HK-2 (cell line): ENCODE measurements around the gene DNAI7.

ENCODE experiments used
- DNase-seq: peaks from one replicate; pipeline ENCODE4 v3.0.0-alpha.2; 2018; ENCODE audit not compliant: unreplicated experiment

The DNAI7 gene

DNA sequence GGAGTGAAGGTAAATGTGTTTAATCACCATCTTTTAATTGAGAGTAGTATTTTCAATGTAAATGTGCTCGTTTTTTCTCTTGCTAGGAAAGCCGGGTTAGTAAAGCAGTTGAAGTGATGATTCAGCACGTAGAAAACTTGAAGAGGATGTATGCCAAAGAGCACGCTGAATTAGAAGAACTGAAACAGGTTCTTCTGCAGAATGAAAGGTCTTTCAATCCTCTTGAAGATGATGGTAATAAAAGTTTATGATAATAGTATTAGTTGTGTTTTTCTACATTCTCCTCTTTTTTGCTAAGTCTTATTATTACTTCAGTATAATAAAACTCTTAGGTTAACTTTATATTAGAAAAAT is 93.9 kb downstream of the DNAI7 start:
- no peak for DNase-seq

DNA sequence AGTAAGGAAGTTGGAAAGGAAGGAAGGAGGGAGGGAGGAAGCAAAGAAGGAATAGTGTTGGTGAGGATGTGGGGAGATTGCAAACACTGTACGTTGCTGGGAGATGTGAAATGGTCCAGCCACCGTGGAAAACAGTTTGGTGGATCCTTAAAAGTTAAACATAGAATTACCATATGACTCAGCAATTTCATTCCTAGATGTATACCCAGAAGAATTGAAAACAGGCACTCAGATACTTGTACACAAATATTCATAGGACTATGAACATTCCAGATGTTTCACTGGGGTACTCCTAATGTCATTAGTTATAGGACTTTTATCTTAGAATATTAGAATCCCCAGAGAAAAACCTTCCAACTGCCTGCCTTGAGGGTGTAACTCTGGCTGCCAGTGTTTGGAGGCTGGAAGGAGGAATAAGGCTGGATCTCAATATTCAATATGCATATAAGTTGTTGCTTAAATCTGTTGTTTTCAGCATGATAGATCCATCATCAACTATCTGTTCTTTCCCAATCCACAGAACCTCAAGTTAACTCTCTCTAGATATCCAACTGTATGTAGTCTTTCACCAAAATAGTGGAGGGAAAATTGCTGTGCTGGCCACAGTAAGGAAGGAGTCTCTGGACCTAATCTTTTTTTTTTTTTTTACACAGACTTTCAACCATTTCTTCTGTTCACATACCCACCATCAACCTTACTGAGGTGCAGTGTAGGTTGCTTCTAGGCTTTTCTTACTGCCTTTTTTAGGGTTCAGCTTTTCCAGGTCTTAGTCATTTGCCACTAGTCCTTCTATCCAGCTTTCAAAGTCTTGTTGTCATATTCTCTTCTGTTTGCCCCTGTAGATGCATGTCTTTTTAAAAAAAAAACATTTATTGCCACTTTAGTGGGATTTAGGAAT is 94.5 kb downstream of the DNAI7 start:
- no peak for DNase-seq

DNA sequence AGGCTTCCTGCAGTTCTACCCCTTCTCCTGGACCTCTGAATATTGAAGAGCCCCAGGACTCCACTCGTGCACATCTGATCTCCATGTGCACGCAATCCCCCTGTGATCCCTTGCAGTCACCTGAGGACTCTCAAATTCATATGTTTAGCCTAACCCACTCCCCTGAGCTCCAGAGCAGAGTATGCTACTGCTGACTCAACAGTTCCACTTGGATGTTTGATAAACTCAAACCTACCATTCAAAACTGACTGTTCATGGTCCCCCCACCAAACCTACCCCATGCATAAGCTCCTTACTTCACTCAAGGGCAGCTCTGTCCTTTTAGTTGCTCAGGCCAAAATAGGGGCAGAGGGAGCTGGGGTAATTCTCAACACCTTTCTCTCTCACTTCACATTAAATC is 96.0 kb downstream of the DNAI7 start:
- DNase-seq = no peak

DNA sequence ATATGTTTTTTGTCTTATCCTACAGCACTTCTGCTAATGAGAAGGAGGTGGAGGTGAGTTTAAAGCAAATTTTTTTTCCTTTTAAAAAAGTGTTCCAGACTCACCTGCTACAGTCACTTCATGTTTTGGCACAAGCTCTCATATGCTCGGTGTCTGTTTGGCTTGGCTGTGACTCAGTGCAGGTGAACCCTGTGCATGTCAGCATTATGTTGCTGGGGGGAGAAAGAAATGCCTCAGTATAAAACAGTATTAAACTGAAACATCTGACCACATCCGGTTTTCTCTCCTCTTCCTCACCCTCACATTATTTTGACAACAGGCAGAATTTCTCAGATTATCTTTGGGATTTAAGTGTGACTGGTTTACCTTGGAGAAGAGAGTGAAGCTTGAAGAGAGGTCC is 105.2 kb downstream of the DNAI7 start:
- DNase-seq = no peak

DNA sequence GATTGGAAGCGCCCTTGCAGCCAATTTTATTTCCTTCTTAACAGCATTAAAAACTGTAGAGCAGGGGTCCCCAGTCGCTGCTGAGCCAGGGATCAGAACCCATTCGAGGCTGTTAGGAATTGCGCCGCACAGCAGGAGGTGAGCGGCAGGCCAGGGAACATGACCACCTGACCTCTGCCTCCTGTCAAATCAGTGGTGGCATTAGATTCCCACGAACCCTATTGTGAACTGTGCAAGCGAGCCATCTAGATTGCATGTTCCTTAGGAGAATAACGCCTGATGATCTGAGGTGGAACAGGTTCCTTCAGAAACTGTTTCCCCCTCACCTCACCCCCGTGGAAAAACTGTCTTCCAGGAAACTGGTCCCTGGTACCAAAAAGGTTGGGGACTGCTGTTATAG is 107.4 kb downstream of the DNAI7 start:
- DNase-seq = no peak

DNA sequence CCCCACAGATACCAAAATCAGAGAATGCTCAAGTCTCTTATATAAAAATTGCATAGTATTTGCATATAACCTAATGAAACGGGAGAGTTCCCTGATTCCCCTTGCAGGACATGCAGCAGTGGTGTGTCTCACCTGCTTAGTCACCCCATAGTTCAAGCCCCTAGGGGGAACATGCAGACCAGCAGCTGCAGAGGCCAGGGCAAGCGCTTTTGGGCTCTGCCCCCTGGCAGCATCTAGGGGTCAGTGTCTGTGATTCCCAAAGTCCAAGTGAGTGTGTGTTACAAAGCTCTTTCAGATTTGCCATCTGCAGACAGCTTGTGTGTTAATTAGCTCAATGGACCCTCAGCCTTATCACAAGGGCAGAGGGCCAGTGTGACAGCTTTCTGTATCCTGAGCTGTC is 110.1 kb downstream of the DNAI7 start:
- no peak for DNase-seq

DNA sequence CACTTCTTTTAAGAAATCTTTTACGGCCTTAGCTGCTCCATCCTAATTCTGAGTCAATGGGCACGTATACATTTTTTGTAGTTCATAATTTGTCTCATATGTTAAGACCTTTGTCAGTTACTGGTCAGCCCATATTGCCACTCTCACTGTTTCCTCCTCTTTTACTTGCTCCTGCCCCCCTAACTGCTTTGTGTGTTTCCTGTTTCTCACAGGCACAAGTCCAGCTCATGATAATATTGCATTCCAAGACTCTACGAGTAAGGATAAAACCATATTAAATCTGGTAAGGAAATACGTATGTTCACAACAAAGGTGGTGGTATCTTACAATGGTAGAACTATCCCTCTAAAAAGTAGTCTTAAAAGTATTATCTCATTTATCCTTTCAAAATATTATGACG is 111.7 kb downstream of the DNAI7 start:
- DNase-seq = no peak

DNA sequence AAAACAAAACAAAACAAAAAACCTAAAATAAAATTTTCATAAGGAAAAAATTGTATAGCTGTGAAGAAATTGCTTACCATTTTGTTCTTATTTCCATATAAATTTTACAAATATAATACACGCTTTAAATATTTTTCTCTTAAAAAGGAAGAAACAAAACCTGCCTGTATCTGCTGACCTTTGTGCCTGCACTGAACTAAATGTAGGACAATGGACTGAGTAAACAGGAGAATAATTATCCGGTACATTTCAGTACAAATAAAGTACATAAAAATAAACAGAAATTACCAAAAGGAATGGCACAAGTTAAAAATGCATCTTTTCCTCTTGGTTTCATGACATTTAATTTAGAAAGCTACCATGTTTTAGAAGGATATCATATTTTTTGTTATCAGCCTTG is 112.3 kb downstream of the DNAI7 start:
- no peak for DNase-seq

DNA sequence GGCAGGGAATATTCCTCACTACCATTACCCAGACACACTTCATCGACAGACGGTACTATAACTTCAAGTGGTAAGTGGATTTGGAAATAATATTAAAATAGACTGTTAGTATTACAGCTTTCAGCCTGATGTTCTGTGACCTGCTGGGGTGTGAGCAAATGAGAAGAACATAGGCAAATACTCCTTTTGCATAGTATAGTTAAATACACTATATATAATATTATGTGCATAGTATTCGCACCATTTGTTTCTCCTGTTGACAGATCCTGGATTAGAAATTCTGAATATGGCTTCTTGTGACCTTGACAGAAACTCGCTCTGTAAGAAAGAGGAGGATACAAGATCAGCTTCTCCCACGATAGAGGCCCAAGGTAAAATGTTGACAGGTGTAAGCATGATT is 115.6 kb downstream of the DNAI7 start:
- DNase-seq = no peak

DNA sequence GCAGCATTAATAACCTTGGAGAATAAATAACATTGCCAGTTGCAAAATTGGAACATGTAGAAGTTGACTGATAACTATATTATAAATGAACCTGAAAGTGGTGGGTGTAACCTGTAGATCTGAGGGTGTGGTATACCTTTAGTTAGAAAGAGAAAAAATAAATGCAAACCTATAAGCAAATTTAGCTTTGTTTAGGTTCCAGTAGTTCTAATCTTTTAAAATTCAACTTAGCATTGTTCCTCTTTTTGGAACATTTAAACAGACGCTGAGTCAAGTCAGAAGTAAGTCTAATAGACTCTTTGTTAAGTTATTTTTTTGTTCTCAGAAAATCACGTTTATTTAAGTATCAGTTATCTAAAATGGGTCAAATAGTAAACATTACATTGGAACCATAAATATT is 120.0 kb downstream of the DNAI7 start:
- DNase-seq = no peak

DNA sequence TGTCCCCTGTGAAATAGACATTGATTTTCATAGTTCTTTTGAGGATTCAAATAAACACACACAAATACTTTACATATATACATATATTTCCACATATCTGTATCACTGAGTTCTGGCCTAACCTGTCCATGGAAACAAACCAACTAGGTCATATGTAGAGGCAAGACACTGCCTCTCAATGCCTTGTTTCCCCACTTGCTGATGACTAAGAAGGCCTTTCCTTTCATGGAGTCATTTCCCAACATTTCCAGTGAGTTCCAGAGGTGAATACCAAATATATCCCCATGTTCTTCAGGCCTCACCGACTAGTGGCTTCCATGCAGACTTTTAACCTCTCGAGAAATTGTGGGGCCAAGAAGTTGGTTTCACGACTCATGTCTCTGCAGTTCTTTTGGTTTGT is 120.8 kb downstream of the DNAI7 start:
- DNase-seq = no peak

DNA sequence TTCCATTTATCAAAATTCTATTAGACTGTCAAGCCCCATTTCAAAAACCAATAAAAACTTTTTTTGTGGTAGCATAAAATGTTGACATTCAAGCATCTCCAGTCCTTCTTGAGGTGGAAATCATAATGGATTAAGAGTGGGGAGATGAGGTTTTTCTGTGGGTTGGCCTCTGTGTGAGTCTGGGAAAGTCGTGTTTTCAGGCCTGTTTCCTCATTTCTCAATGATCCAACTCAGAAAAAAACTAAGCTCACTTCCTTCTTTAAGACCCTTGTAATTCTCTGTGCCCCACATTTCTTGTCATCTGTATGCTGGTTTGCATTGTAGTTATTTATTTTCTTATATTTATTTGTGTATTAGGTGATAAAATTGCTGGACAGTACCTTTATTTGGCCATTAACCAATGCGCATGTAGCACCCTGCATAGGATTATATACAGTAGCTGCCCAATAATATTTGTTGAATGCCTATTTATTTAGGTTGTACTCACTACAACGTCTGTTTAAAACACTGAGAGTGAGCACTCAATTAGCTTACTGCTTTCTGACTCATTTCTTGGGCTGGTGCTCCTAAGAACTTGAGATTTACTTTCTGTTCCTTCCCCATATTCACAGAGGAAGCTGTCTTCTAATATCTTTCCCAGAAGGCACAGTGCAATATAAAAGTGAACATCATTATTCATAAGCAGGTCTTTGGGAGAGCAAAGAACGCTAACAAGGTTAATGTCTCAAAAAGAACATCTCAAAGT is 121.9 kb downstream of the DNAI7 start:
- no peak for DNase-seq

DNA sequence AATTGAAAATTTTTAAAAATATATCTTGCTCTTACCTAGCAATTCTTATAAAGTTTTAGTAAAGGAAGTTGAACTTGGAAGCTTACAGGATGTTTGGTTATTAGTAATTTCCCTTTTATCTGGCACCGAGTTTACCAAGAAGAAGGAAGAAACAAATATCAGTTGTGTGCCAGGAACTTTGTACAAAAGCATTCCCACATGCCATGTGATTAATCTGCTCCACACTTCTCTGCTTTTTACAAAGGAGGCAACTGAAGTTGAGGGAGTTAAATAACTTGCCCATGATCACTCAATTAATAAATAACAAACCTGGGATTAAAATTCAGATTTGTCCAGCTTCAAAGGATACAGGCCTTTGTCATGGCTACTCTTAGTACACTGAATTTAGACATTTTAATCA is 123.6 kb downstream of the DNAI7 start:
- no peak for DNase-seq

DNA sequence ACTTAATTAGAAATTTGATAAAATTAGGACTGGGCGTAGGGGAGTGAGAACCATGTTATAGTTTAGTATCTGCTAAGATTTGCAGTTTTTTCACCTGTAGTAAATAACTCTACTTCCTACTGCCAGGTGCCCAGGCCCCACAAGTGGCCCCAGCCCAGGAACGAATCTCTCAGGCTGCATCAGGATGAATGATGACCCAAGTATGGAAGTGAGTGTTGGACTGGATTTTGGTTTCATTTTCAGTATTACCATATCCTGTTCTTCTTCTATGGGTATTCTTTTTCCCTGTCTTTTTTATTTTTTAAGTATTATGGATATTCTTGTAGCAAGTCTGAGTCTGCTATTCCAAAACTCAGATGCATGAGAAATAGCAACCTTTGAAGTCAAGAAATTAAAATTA is 125.7 kb downstream of the DNAI7 start:
- no peak for DNase-seq

DNA sequence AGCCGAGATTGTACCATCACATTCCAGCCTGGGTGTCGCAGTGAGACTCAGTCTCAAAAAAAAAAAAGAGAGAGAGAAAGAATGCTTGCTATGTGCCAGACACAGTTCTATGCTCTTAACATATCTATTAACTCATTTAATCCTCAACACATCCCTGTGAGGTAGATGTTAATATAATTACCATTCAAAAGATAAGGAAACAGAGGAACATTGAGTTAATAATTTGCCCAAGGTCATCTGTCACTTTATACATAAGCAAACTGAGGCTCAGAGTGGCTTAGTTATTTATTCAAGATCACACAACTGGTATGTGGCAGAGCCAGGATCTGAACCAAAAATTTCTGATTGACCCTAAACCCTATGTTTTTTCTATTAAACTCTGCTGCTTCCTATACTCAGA is 129.9 kb downstream of the DNAI7 start:
- no peak for DNase-seq

DNA sequence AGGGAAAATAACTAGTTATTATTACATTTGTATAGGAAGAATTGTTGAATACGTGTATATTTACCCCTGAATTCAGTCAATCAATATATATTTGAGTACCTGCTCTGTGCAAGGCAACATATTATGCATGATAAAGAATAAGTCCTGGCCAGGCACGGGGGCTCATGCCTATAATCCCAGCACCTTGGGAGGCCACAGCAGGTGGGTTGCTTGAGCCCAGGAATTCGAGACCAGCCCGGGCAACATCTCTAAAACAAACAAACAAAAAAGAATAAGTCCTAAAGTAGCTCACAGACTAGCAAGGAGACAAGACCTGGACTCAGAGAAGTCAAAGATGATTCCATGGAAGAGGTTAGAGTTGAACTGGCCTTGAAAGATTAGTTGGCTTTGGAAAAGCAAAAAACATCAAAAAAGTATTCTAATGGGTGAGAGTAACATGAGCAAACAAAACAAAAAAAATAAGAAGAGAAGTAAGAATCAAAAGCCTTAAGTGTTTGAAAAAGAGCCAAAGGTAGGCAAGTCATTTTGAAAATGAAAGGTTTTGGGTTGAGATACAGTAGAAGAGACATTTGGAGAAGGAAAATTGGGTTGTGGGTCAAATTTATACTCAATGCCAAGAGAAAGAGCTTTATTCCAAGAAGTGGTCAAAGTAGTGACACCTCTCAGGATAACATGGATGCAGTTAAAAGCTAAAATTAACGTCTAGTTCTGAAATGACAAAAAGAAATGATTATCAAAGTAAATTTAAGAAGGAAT is 130.9 kb downstream of the DNAI7 start:
- DNase-seq = no peak

DNA sequence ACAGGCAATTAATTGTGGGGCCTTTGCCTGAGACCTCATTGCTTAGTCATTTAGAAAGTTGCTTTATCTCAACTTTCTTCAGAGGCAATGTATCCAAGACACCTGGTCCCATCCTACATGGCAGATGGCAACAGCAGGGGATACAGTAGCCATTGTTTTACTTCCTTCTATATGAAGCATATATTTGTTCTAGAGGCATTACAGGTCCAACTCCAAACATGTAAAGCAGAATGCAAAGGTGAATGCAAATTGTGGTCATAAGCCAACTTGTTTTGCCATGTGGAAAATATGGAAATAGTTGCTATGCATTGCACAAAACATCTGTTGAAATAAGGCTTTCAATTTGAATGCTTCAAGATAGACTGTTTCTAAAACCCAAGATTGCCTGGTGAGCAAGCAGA is 136.3 kb downstream of the DNAI7 start:
- DNase-seq = no peak
